Liver (tissue), 9 donors: ENCODE results near the gene RAB15. TPM values are rescaled to one million over a fixed set of nuclear protein-coding genes. Genes with fewer than 3 reads are reported as not detected.

ENCODE experiments used
- DNase-seq: peaks from one replicate; pipeline ENCODE4 v3.0.0-alpha.2; 2017; ENCODE audit warnings: low spot score
- H3K27ac ChIP-seq, 2 donors: one replicate each; pipeline ENCODE4 v1.7.0; 2013; ENCODE audit warnings: inconsistent platforms in 2 of 2, low read length in 2 of 2, control low read depth in 1 of 2, low read depth in 1 of 2, mild to moderate bottlenecking in 1 of 2
- H3K27me3 ChIP-seq, 4 donors: one replicate each; pipeline versions ENCODE4 v1.6.1 to v1.7.0; 2013; ENCODE audit warnings: low read length in 3 of 4, inconsistent platforms in 1 of 4, mild to moderate bottlenecking in 1 of 4, moderate library complexity in 1 of 4; ENCODE audit not compliant: control insufficient read depth in 4 of 4, insufficient read depth in 4 of 4
- H3K36me3 ChIP-seq, 4 donors: one replicate each; pipeline versions ENCODE4 v1.6.1 to v1.7.0; 2013; ENCODE audit warnings: low read length in 3 of 4, mild to moderate bottlenecking in 3 of 4, low read depth in 1 of 4, moderate library complexity in 1 of 4; ENCODE audit not compliant: control insufficient read depth in 4 of 4, insufficient read depth in 3 of 4
- H3K4me1 ChIP-seq, 4 donors: one replicate each; pipeline versions ENCODE4 v1.6.1 to v1.7.0; 2013; ENCODE audit warnings: low read length in 3 of 4, mild to moderate bottlenecking in 3 of 4, moderate library complexity in 1 of 4; ENCODE audit not compliant: control insufficient read depth in 4 of 4, insufficient read depth in 4 of 4
- H3K4me3 ChIP-seq, 3 donors: one replicate each; pipeline versions ENCODE4 v1.6.1 to v1.7.0; 2013; ENCODE audit warnings: low read length in 3 of 3, control low read depth in 1 of 3, low read depth in 1 of 3, mild to moderate bottlenecking in 1 of 3
- H3K9ac ChIP-seq, 2 donors: one replicate each; pipeline ENCODE4 v1.7.0; 2013; ENCODE audit warnings: low read length in 2 of 2, mild to moderate bottlenecking in 2 of 2, moderate library complexity in 2 of 2, control low read depth in 1 of 2, low read depth in 1 of 2
- H3K9me3 ChIP-seq, 4 donors: one replicate each; pipeline versions ENCODE4 v1.6.1 to v1.7.0; 2013; ENCODE audit warnings: low read length in 3 of 4; ENCODE audit not compliant: control insufficient read depth in 4 of 4
- CTCF ChIP-seq: fragments of 150-350 bp; IDR thresholded peaks from 2 replicates; pipeline ENCODE4 v1.5.1; 2017; ENCODE audit warnings: improper control_type of control experiment, low read depth, low read length; ENCODE audit not compliant: missing input control
- FOXA1 ChIP-seq: IDR thresholded peaks from 2 replicates; pipeline ENCODE4 v1.6.1; 2016; ENCODE audit warnings: antibody characterized with exemption
- GABPA ChIP-seq, 2 donors: IDR thresholded peaks in 1 of 2; conservative IDR thresholded peaks in 1 of 2; 2 replicates each; pipeline ENCODE4 v1.6.1; 2016; ENCODE audit warnings: antibody characterized with exemption in 2 of 2, mild to moderate bottlenecking in 1 of 2, moderate library complexity in 1 of 2
- HNF4A ChIP-seq, 2 donors: conservative IDR thresholded peaks; 2 replicates each; pipeline ENCODE4 v1.6.1; 2016; ENCODE audit warnings: antibody characterized with exemption in 2 of 2, mild to moderate bottlenecking in 2 of 2
- HNF4G ChIP-seq: IDR thresholded peaks from 2 replicates; pipeline ENCODE4 v1.6.1; 2016; ENCODE audit warnings: antibody characterized with exemption
- JUND ChIP-seq, 2 donors: IDR thresholded peaks; 2 replicates each; pipeline ENCODE4 v1.6.1; 2016; ENCODE audit warnings: antibody characterized with exemption in 2 of 2
- MAX ChIP-seq: IDR thresholded peaks from 2 replicates; pipeline ENCODE4 v1.6.1; 2016; ENCODE audit warnings: antibody characterized with exemption
- NR2F2 ChIP-seq: IDR thresholded peaks from 2 replicates; pipeline ENCODE4 v1.6.1; 2016; ENCODE audit warnings: antibody characterized with exemption
- RAD21 ChIP-seq, 2 donors: IDR thresholded peaks; 2 replicates each; pipeline ENCODE4 v1.6.1; 2016; ENCODE audit warnings: antibody characterized with exemption in 2 of 2, mild to moderate bottlenecking in 2 of 2
- REST ChIP-seq: IDR thresholded peaks from 2 replicates; pipeline ENCODE4 v1.6.1; 2016; ENCODE audit warnings: antibody characterized with exemption, mild to moderate bottlenecking
- RXRA ChIP-seq, 2 donors: IDR thresholded peaks; 2 replicates each; pipeline ENCODE4 v1.6.1; 2017 to 2018; ENCODE audit warnings: antibody characterized with exemption in 2 of 2, mild to moderate bottlenecking in 1 of 2
- TAF1 ChIP-seq: conservative IDR thresholded peaks from 2 replicates; pipeline ENCODE4 v1.6.1; 2016; ENCODE audit warnings: antibody characterized with exemption, mild to moderate bottlenecking
- YY1 ChIP-seq: IDR thresholded peaks from 2 replicates; pipeline ENCODE4 v1.6.1; 2016; ENCODE audit warnings: antibody characterized with exemption, mild to moderate bottlenecking
- ZBTB33 ChIP-seq: IDR thresholded peaks from 2 replicates; pipeline ENCODE4 v1.6.1; 2016; ENCODE audit warnings: antibody characterized with exemption
- WGBS: extraction: QIAGEN DNeasy Blood & Tissue Kit; methylation state at CpG from one replicate; pipeline ENCODE4 v1.1.7; 2013; 5-methylcytosine and 5-hydroxymethylcytosine counted together
- polyA plus RNA-seq, 2 donors: library from polyadenylated mRNA; stranded (reverse) in 1 of 2; unstranded in 1 of 2; fragments of 200-250 nt in 1 of 2; fragments of >200 nt in 1 of 2; fragmentation: Nextera tagmentation in 1 of 2; extraction: Ambion mirVana in 1 of 2; gene quantifications; one replicate each; pipeline versions ENCODE4 v1.2.1 to v1.2.3, GENCODE V29; 2013 to 2015
- total RNA-seq, 2 donors: library from RNA; depleted of rRNA; stranded (reverse); fragments of >200 nt; gene quantifications; one replicate each; pipeline ENCODE4 v1.2.3, GENCODE V29; 2014
- donor health status: healthy.
- donor health status: healthy.
- donor health status: healthy.
- donor health status: healthy.
- donor health status: healthy.

The RAB15 gene
- total and polyA plus RNA-seq, 4 donors: 5.5 to 18.0 (median 11.1) TPM

- H3K9me3 ChIP-seq: no peaks in the 10 kb centered on the region
- H3K9ac ChIP-seq: peak overlapping the region in 1 of 2 donors; percentile 65
- peaks cover 4 to 14% (median 13%) of the 10 kb centered on the region in 4 donors for H3K4me1 ChIP-seq
- WGBS: 77% methylated on average over 8 of the region's 8 CpGs
- H3K27me3 ChIP-seq: no peaks in the 10 kb centered on the region
- no peak for TF ChIP-seq CTCF
- H3K36me3 ChIP-seq: no peaks in the 10 kb centered on the region
- no peak for DNase-seq
- peak overlapping the region in 2 of 3 donors; percentile 78 to 94 for H3K4me3 ChIP-seq
- no peak overlapping the region for H3K27ac ChIP-seq
These were observed 1.2 kb downstream of the RAB15 start for GRCh38 chr14:64970776-64971477.

- peaks cover 0 to 2% (median 0%) of the 10 kb centered on the region in 4 donors for H3K36me3 ChIP-seq
- H3K4me1 ChIP-seq: peaks cover 4 to 14% (median 13%) of the 10 kb centered on the region in 4 donors
- no peak for TF ChIP-seq HNF4G
- no peak for TF ChIP-seq MAX
- no peak for TF ChIP-seq RAD21 (IDR thresholded peaks at IDR 0.05)
- no peak for TF ChIP-seq RXRA (IDR thresholded peaks at IDR 0.05)
- no peak for TF ChIP-seq ZBTB33
- TF ChIP-seq TAF1: no peak
- TF ChIP-seq FOXA1: no peak
- TF ChIP-seq JUND (IDR thresholded peaks at IDR 0.05): no peak
- TF ChIP-seq YY1: no peak
- no peak for TF ChIP-seq CTCF
- no peak for TF ChIP-seq HNF4A (conservative IDR thresholded peaks at IDR 0.05)
- no peak for TF ChIP-seq GABPA (IDR thresholded peaks at IDR 0.05 in 1 of 2, conservative IDR thresholded peaks at IDR 0.05 in 1 of 2)
- TF ChIP-seq NR2F2: no peak
- no peak for TF ChIP-seq REST
- no peak overlapping the region for H3K4me3 ChIP-seq
- no peak for DNase-seq
- no peaks in the 10 kb centered on the region for H3K9me3 ChIP-seq
- H3K9ac ChIP-seq: no peak overlapping the region
- H3K27me3 ChIP-seq: no peaks in the 10 kb centered on the region
- 86% methylated on average over 3 of the region's 3 CpGs for WGBS
- no peak overlapping the region for H3K27ac ChIP-seq
These were observed 2.1 kb downstream of the RAB15 start for GRCh38 chr14:64970041-64970440.
